Heart right ventricle (tissue), 16 donors: ENCODE results near the gene MRPS30. TPM values are rescaled to one million over a fixed set of nuclear protein-coding genes. Genes with fewer than 3 reads are reported as not detected.

ENCODE experiments used
- ATAC-seq, 8 donors: fragments of 200-7000 bp; cut with Tn5 transposase; one replicate each; pipeline ENCODE4 v1.9.1; 2020; ENCODE audit warnings: mild to moderate bottlenecking in 8 of 8, moderate library complexity in 8 of 8, moderate number of reproducible peaks in 1 of 8
- DNase-seq, 2 donors: peaks; one replicate each; pipeline ENCODE4 v3.0.0-alpha.2; 2020
- H3K27ac ChIP-seq, 10 donors: fragments of 200-600 bp; sonication (generic) in 2 of 10; one replicate each; pipeline versions ENCODE4 v1.5.0 to v1.8.0; 2020 to 2022; ENCODE audit warnings: mild to moderate bottlenecking in 3 of 10
- H3K27me3 ChIP-seq, 7 donors: fragments of 200-600 bp; one replicate each; pipeline ENCODE4 v1.8.0; 2021 to 2022; ENCODE audit warnings: mild to moderate bottlenecking in 2 of 7
- H3K36me3 ChIP-seq, 9 donors: fragments of 200-600 bp; sonication (generic) in 1 of 9; one replicate each; pipeline versions ENCODE4 v1.5.0 to v1.8.0; 2020 to 2022; ENCODE audit warnings: mild to moderate bottlenecking in 2 of 9
- H3K4me1 ChIP-seq, 9 donors: fragments of 200-600 bp; sonication (generic) in 1 of 9; one replicate each; pipeline versions ENCODE4 v1.5.0 to v1.8.0; 2020 to 2022; ENCODE audit warnings: mild to moderate bottlenecking in 4 of 9
- H3K4me3 ChIP-seq, 10 donors: fragments of 200-600 bp; sonication (generic) in 2 of 10; one replicate each; pipeline versions ENCODE4 v1.5.0 to v1.8.0; 2020 to 2022; ENCODE audit warnings: mild to moderate bottlenecking in 7 of 10, moderate library complexity in 2 of 10
- H3K9me3 ChIP-seq, 11 donors: fragments of 200-600 bp in 10 of 11; sonication (generic) in 2 of 11; one replicate each; pipeline versions ENCODE4 v1.5.0 to v1.8.0; 2013 to 2022; ENCODE audit warnings: mild to moderate bottlenecking in 2 of 11, control low read depth in 1 of 11, moderate library complexity in 1 of 11
- WGBS, 2 donors: extraction: QIAGEN DNeasy Blood & Tissue Kit; methylation state at CpG; one replicate each; pipeline ENCODE4 v1.1.7; 2013; ENCODE audit warnings: inconsistent platforms in 1 of 2; 5-methylcytosine and 5-hydroxymethylcytosine counted together
- intact Hi-C, 10 donors: fragments of 100-400 bp; cut with DNase I; formaldehyde crosslinking; loops; one replicate each; pipeline versions ENCODE4 v1.11.1 to v1.14.2; 2022
- polyA plus RNA-seq, 2 donors: library from polyadenylated mRNA; stranded (reverse); fragments of 200-250 nt; gene quantifications; one replicate each; pipeline ENCODE4 v1.2.3, GENCODE V29; 2013
- total RNA-seq, 10 donors: library from RNA; stranded (reverse); fragmentation: NEBNext Ultra II Directional in 3 of 10; extraction: Animal tissue kit (Norgen Biotek cat#: 25700) in 3 of 10; gene quantifications; one replicate each; pipeline versions ENCODE4 v1.2.1 to v1.2.4, GENCODE V29; 2021 to 2023
- TF ChIP-seq, protein P1 (sequence below), 9 donors: fragments of 200-600 bp; sonication (generic) in 2 of 9; IDR thresholded peaks; one replicate each; pipeline versions ENCODE4 v1.5.0 to v1.8.0; 2021 to 2022; ENCODE audit warnings: antibody characterized with exemption in 9 of 9, mild to moderate bottlenecking in 5 of 9, moderate library complexity in 1 of 9
- donor health status: Arrhythmogenic right ventricular cardiomyopathy.
- donor health status: ischemic (EF 13 %, LVEDD 7.1; RV severe dilation, severe dysfunction).
- donor health status: healthy with polysubstance abuse.
- donor health status: DM: no; HTN: yes; CAD: no.
- donor health status: DM: no; HTN: no; CAD: no.
- donor health status: ischemic (EF 25% LVEDD 6.9; RV normal size, moderate dysfunction).
- donor health status: ischemic (EF 25% LVEDD 5.7; RV mildly dilated, moderate dysfunction).
- donor health status: healthy.
- donor health status: DM: yes; HTN: yes; CAD: no.
- donor health status: Ischemic cardiomyopathy.
- donor health status: ischemic (EF 35%, LVEDD 5.7; RV mildly dilated, moderate dysfunction).
- donor health status: nonischemic (EF 11% LVEDD 7.7; RV severe dilation, severe dysfunction).
- donor health status: DM: yes; HTN: yes; CAD: no.
- donor health status: PGD.
- donor health status: ischemic (EF 29% LVEDD 5.4; RV normal size, mild dysfunction).
- donor health status: nonischemic (EF 23%, LVEDD 6.1; RV moderate dilation, normal function).

MRPS30 gene
- total and polyA plus RNA-seq, 12 donors: 35.7 to 92.7 (median 80.2) TPM

DNA sequence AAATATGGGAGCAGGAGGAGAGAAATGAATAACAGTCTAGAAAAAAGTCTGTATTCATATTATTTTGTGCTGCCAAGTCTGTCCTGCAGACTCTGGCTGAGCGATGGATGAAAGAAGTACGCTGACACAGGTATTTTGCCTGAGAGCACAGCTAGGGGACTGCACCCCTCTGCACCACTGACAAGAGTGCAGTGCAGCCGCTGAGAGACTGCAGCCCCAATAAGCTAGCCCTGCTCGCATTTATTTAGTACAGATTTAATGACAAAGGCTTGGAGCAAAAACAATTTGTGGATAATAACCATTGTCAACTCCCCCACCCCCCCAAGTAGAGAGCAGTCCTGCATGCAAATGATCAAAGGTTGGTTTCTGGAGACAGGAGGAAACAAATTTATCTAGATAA, 13.3 kb upstream of the MRPS30 start:
- Histone ChIP-seq H3K27me3 (no peaks in the 10 kb centered on the region), H3K36me3 (peaks cover 0 to 16% (median 0%) of the 10 kb centered on the region in 9 donors), H3K4me3 (no peak overlapping the region), H3K27ac (no peak overlapping the region), H3K9me3 (peaks cover 0 to 44% (median 11%) of the 10 kb centered on the region in 11 donors), H3K4me1 (no peaks in the 10 kb centered on the region)
- 97 to 100% methylated on average over 4 of the region's 4 CpGs for WGBS, 2 donors
- TF ChIP-seq, protein P1, sequence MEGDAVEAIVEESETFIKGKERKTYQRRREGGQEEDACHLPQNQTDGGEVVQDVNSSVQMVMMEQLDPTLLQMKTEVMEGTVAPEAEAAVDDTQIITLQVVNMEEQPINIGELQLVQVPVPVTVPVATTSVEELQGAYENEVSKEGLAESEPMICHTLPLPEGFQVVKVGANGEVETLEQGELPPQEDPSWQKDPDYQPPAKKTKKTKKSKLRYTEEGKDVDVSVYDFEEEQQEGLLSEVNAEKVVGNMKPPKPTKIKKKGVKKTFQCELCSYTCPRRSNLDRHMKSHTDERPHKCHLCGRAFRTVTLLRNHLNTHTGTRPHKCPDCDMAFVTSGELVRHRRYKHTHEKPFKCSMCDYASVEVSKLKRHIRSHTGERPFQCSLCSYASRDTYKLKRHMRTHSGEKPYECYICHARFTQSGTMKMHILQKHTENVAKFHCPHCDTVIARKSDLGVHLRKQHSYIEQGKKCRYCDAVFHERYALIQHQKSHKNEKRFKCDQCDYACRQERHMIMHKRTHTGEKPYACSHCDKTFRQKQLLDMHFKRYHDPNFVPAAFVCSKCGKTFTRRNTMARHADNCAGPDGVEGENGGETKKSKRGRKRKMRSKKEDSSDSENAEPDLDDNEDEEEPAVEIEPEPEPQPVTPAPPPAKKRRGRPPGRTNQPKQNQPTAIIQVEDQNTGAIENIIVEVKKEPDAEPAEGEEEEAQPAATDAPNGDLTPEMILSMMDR (IDR thresholded peaks at IDR 0.05): no peak
- DNase-seq: no peak
- no peak for ATAC-seq
- intact Hi-C loops: no loop called here

DNA sequence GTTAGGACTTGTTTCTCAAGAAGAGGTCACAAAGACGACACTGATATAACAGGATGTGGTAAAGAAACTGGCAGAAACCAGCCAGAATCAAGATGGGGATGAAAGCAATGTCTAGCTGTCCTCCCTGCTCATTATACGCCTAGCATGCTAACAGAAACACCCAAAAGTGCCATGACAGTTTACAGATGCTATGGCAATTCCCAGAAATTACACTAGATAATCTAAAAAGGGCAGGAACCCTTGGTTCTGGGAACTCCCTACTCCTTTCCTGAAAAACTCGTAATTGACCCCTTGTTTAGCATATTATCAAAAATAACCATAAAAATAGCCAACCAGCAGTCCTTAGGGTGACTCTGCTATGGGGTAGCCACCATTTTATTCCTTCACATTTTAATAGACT, 10.9 kb upstream of the MRPS30 start:
- intact Hi-C loops: no loop called here
- H3K9me3 ChIP-seq: peaks cover 0 to 35% (median 11%) of the 10 kb centered on the region in 11 donors
- no peak for ATAC-seq
- TF ChIP-seq, protein P1 (IDR thresholded peaks at IDR 0.05): no peak
- H3K27ac ChIP-seq: no peak overlapping the region
- no peak overlapping the region for H3K4me3 ChIP-seq
- H3K4me1 ChIP-seq: no peaks in the 10 kb centered on the region
- no peak for DNase-seq
- H3K27me3 ChIP-seq: no peaks in the 10 kb centered on the region
- peaks cover 0 to 10% (median 0%) of the 10 kb centered on the region in 9 donors for H3K36me3 ChIP-seq
- WGBS, 2 donors: 86 to 87% methylated on average over 3 of the region's 3 CpGs

DNA sequence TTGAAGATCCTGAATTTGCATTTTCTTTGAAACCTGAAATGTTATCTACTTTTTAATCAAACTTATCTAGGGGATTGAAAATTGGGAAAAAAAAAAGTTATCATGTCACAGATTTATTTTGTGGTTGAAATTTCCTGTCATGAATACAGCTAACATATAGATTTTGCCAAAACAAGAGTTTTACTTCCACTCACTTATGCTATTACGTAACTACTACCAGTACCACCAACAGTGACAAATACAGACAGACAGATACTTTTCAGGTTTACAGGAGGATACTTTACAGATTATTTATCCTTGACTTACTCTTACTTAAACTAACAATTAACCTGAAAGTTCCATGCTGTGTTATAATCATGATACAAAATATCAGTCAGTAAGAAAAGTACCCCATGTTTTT, 6.8 kb upstream of the MRPS30 start:
- no peak for DNase-seq
- Histone ChIP-seq H3K27ac (no peak overlapping the region), H3K9me3 (no peaks in the 10 kb centered on the region), H3K36me3 (no peaks in the 10 kb centered on the region), H3K4me3 (no peak overlapping the region), H3K4me1 (peaks cover 0 to under 1% (median 0%) of the 10 kb centered on the region in 9 donors), H3K27me3 (no peaks in the 10 kb centered on the region)
- ATAC-seq: no peak
- intact Hi-C loops: no loop called here
- WGBS, 2 donors: 91 to 95% methylated on average over 1 of the region's 1 CpG
- TF ChIP-seq, protein P1 (IDR thresholded peaks at IDR 0.05): no peak

DNA sequence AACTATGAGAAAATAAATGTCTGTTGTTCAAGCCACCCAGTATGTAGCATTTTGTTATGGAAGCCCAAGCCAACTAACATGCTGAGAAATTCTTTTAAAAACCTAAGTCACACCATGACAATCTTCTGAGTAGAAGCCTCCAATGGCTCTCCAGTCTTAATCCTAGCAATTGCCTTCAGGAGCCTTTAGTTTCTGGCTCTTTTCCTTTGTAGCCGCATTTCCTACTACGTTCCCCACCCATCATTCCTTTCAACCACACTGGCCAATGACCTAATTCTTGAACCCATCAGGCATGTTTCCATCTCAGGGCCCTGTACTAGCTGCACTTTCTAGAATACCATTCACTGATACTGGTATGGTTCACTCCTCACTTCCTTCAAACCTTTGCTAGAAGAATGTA, 2.1 kb upstream of the MRPS30 start:
- peaks cover 3 to 33% (median 27%) of the 10 kb centered on the region in 9 donors for H3K4me1 ChIP-seq
- H3K9me3 ChIP-seq: no peaks in the 10 kb centered on the region
- peaks cover 0 to 10% (median 3%) of the 10 kb centered on the region in 9 donors for H3K36me3 ChIP-seq
- no peak overlapping the region for H3K4me3 ChIP-seq
- no peak for DNase-seq
- no peak overlapping the region for H3K27ac ChIP-seq
- intact Hi-C loops: no loop called here
- ATAC-seq: no peak
- WGBS, 2 donors: 90 to 93% methylated on average over 2 of the region's 2 CpGs
- TF ChIP-seq, protein P1 (IDR thresholded peaks at IDR 0.05): no peak
- no peaks in the 10 kb centered on the region for H3K27me3 ChIP-seq
